WTC11 (cell line): ENCODE measurements around the gene SGCD. TPM values are rescaled to one million over a fixed set of nuclear protein-coding genes. Genes with fewer than 3 reads are reported as not detected.

Experiments
- ATAC-seq: fragments of 200-7000 bp; cut with Tn5 transposase; 2 replicates; pipeline ENCODE4 v1.10.0; 2021; ENCODE audit warnings: mild to moderate bottlenecking, moderate library complexity
- CTCF ChIA-PET: fragments of 300-600 bp; sonication (Branson Sonifier 250); formaldehyde crosslinking; loops from one replicate; lab custom pipeline; 2021; ENCODE audit warnings: antibody characterized with exemption; lab: Charles Lee
- POLR2A ChIA-PET: fragments of 350-600 bp; sonication (Branson Sonifier 250); formaldehyde crosslinking; loops from one replicate; lab custom pipeline; 2021; ENCODE audit warnings: antibody characterized with exemption; lab: Charles Lee
- DNase-seq: peaks from one replicate; pipeline ENCODE4 v3.0.0; 2021; ENCODE audit warnings: low spot score
- H3K27ac Mint-ChIP-seq: 2 replicates; pipeline ENCODE4 v1.8.0; 2021; ENCODE audit warnings: mixed read lengths
- H3K27me3 Mint-ChIP-seq: 2 replicates; pipeline ENCODE4 v1.8.0; 2021; ENCODE audit warnings: low read depth, mild to moderate bottlenecking, moderate library complexity, mixed read lengths
- H3K36me3 Mint-ChIP-seq: 2 replicates; pipeline ENCODE4 v1.8.0; 2021; ENCODE audit warnings: mixed read lengths
- H3K4me1 Mint-ChIP-seq: 2 replicates; pipeline ENCODE4 v1.8.0; 2022; ENCODE audit warnings: mixed read lengths
- H3K4me3 Mint-ChIP-seq: 2 replicates; pipeline ENCODE4 v1.8.0; 2021; ENCODE audit warnings: mild to moderate bottlenecking, moderate library complexity, mixed read lengths
- H3K9me3 Mint-ChIP-seq: 2 replicates; pipeline ENCODE4 v1.8.0; 2021; ENCODE audit warnings: mixed read lengths
- CREM ChIP-seq: sonication (generic); formaldehyde crosslinking; IDR thresholded peaks from 2 replicates; pipeline ENCODE4 v1.8.1; 2022; ENCODE audit warnings: mild to moderate bottlenecking, missing genetic modification reagents, moderate library complexity
- FOXK1 ChIP-seq: sonication (generic); formaldehyde crosslinking; IDR thresholded peaks from 2 replicates; pipeline ENCODE4 v1.8.0; 2022; ENCODE audit warnings: mild to moderate bottlenecking, moderate library complexity, missing genetic modification reagents
- GABPB1 ChIP-seq: sonication (generic); formaldehyde crosslinking; IDR thresholded peaks from 2 replicates; pipeline ENCODE4 v1.8.1; 2023; ENCODE audit warnings: mild to moderate bottlenecking, missing genetic modification reagents
- IRF1 ChIP-seq: sonication (generic); formaldehyde crosslinking; IDR thresholded peaks from 2 replicates; pipeline ENCODE4 v1.8.0; 2023; ENCODE audit warnings: missing genetic modification reagents
- IRF2 ChIP-seq: sonication (generic); formaldehyde crosslinking; IDR thresholded peaks from 2 replicates; pipeline ENCODE4 v1.8.0; 2022; ENCODE audit warnings: low read depth, missing genetic modification reagents, borderline replicate concordance
- JAZF1 ChIP-seq: fragments of 250-450 bp; sonication (Bioruptor Pico); IDR thresholded peaks from 2 replicates; pipeline ENCODE4 v1.9.0; 2021; ENCODE audit warnings: moderate library complexity, mild to moderate bottlenecking, inconsistent platforms
- JUN ChIP-seq: sonication (generic); formaldehyde crosslinking; IDR thresholded peaks from 2 replicates; pipeline ENCODE4 v1.8.0; 2023; ENCODE audit warnings: mild to moderate bottlenecking, missing genetic modification reagents
- MAX ChIP-seq: sonication (generic); formaldehyde crosslinking; IDR thresholded peaks from 2 replicates; pipeline ENCODE4 v1.8.0; 2022; ENCODE audit warnings: mild to moderate bottlenecking, missing genetic modification reagents
- MXD4 ChIP-seq: fragments of 250-450 bp; sonication (Bioruptor Pico); IDR thresholded peaks from 2 replicates; pipeline ENCODE4 v1.8.0; 2021; ENCODE audit warnings: mild to moderate bottlenecking, moderate library complexity, borderline replicate concordance
- MYBL2 ChIP-seq: sonication (generic); formaldehyde crosslinking; IDR thresholded peaks from 2 replicates; pipeline ENCODE4 v1.8.1; 2023; ENCODE audit warnings: mild to moderate bottlenecking, moderate library complexity, missing genetic modification reagents
- OVOL2 ChIP-seq: fragments of 250-450 bp; sonication (Bioruptor Pico); IDR thresholded peaks from 2 replicates; pipeline ENCODE4 v1.9.0; 2021; ENCODE audit warnings: mild to moderate bottlenecking, borderline replicate concordance
- PRRX2 ChIP-seq: fragments of 250-450 bp; sonication (Bioruptor Pico); IDR thresholded peaks from 2 replicates; pipeline ENCODE4 v1.8.0; 2021; ENCODE audit warnings: mild to moderate bottlenecking
- TEAD4 ChIP-seq: sonication (generic); formaldehyde crosslinking; IDR thresholded peaks from 2 replicates; pipeline ENCODE4 v1.8.0; 2022; ENCODE audit warnings: mild to moderate bottlenecking, missing genetic modification reagents
- ZNF121 ChIP-seq: sonication (generic); formaldehyde crosslinking; IDR thresholded peaks from 2 replicates; pipeline ENCODE4 v1.8.0; 2023; ENCODE audit warnings: missing genetic modification reagents
- total RNA-seq: library from RNA; stranded (reverse); gene quantifications from 3 replicates; pipeline ENCODE4 v1.2.3, GENCODE V29; 2021
- TF ChIP-seq, protein P1 (sequence below): fragments of 250-450 bp; sonication (Bioruptor Pico); IDR thresholded peaks from 2 replicates; pipeline ENCODE4 v1.9.0; 2021; ENCODE audit warnings: moderate library complexity, mild to moderate bottlenecking, inconsistent platforms, borderline replicate concordance
- TF ChIP-seq, protein P2 (sequence below): sonication (generic); formaldehyde crosslinking; conservative IDR thresholded peaks from 2 replicates; pipeline ENCODE4 v1.8.1; 2022; ENCODE audit warnings: mild to moderate bottlenecking, missing genetic modification reagents
- TF ChIP-seq, protein P3 (sequence below): fragments of 250-450 bp; sonication (Bioruptor Pico); conservative IDR thresholded peaks from 2 replicates; pipeline ENCODE4 v1.9.0; 2021; ENCODE audit warnings: mild to moderate bottlenecking
- TF ChIP-seq, protein P4 (sequence below): fragments of 250-450 bp; sonication (Bioruptor Pico); IDR thresholded peaks from 2 replicates; pipeline ENCODE4 v1.9.0; 2021; ENCODE audit warnings: mild to moderate bottlenecking
- TF ChIP-seq, protein P5 (sequence below): sonication (generic); formaldehyde crosslinking; IDR thresholded peaks from 2 replicates; pipeline ENCODE4 v1.8.0; 2022; ENCODE audit warnings: missing genetic modification reagents

The SGCD gene
- total RNA-seq, 1 experiment from 2014 or later: 0.33 TPM

- no peak for DNase-seq
Observed at GRCh38 chr5:156361436-156362109, 34.6 kb downstream of the SGCD start.

GRCh38 chr5:156363861-156364260 is 36.9 kb downstream of the SGCD start:
- ATAC-seq: no peak
- H3K4me3 Mint-ChIP-seq: no peak overlapping the region
- POLR2A ChIA-PET: no interaction called here
- CTCF ChIA-PET: no interaction called here
- no peaks in the 10 kb centered on the region for H3K27me3 Mint-ChIP-seq
- TF ChIP-seq, protein P1, sequence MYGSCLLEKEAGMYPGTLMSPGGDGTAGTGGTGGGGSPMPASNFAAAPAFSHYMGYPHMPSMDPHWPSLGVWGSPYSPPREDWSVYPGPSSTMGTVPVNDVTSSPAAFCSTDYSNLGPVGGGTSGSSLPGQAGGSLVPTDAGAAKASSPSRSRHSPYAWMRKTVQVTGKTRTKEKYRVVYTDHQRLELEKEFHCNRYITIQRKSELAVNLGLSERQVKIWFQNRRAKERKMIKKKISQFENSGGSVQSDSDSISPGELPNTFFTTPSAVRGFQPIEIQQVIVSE (CRISPR knock-in tag): no peak
- TF ChIP-seq IRF1 (CRISPR knock-in tag) (no peak), MAX (CRISPR knock-in tag) (no peak), IRF2 (CRISPR knock-in tag) (no peak), PRRX2 (CRISPR knock-in tag) (no peak), FOXK1 (CRISPR knock-in tag) (no peak), GABPB1 (CRISPR knock-in tag) (no peak)
- no peak for DNase-seq
- no peaks in the 10 kb centered on the region for H3K4me1 Mint-ChIP-seq
- no peak overlapping the region for H3K27ac Mint-ChIP-seq
- no peaks in the 10 kb centered on the region for H3K36me3 Mint-ChIP-seq
- H3K9me3 Mint-ChIP-seq: peaks cover 5% of the 10 kb centered on the region; the same call in 1 of the 2 replicates

More at GRCh38 chr5:156361436-156362109, 34.6 kb downstream of the SGCD start:
- ChIA-PET CTCF (no interaction called here), POLR2A (no interaction called here)
- H3K36me3 Mint-ChIP-seq: no peaks in the 10 kb centered on the region
- H3K27ac Mint-ChIP-seq: no peak overlapping the region
- no peak for ATAC-seq
- H3K27me3 Mint-ChIP-seq: no peaks in the 10 kb centered on the region
- 0 out of 2 replicates have a peak, but pooled peaks cover 4% of the 10 kb centered on the region for H3K9me3 Mint-ChIP-seq
- no peaks in the 10 kb centered on the region for H3K4me1 Mint-ChIP-seq
- TF ChIP-seq, protein P2, sequence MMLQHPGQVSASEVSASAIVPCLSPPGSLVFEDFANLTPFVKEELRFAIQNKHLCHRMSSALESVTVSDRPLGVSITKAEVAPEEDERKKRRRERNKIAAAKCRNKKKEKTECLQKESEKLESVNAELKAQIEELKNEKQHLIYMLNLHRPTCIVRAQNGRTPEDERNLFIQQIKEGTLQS (CRISPR knock-in tag): no peak
- no peak for TF ChIP-seq MYBL2
- no peak for TF ChIP-seq JAZF1 (CRISPR knock-in tag)
- no peak for TF ChIP-seq TEAD4 (CRISPR knock-in tag)
- no peak for TF ChIP-seq MXD4
- no peak for TF ChIP-seq JUN (CRISPR knock-in tag)
- TF ChIP-seq, protein P3, sequence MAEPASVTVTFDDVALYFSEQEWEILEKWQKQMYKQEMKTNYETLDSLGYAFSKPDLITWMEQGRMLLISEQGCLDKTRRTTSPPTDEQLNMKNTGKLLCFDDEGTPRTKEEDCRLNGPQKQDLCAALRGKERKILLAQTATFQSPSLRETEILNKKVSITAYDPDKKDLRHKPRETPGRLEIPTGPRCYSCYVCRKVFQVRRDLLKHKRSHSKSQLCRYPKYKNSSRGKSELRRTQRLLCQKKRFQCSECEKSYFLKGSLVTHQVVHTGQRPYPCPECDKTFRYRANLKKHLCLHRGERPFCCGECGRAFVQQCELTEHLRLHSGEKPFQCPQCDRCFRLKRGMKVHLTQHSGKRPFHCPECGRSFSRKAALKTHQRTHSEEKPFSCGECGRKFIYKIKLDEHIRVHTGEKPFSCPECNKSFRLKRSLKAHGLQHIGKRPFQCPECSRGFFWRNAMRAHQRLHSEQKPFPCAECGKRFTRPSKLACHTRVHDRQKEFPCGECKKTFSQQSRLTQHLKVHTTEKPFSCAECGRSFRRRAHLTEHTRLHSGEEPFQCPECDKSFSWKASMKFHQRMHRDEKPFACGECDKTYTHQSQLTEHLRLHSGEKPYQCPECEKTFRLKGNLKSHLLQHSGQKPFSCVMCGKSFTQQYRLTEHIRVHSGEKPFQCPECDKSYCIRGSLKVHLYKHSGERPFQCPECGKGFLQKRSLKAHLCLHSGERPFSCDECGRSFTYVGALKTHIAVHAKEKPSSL: no peak
- no peak for TF ChIP-seq ZNF121
- TF ChIP-seq, protein P4, sequence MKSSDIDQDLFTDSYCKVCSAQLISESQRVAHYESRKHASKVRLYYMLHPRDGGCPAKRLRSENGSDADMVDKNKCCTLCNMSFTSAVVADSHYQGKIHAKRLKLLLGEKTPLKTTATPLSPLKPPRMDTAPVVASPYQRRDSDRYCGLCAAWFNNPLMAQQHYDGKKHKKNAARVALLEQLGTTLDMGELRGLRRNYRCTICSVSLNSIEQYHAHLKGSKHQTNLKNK (CRISPR knock-in tag): no peak
- no peak for TF ChIP-seq CREM (CRISPR knock-in tag)
- no peak for TF ChIP-seq FOXK1 (CRISPR knock-in tag)
- TF ChIP-seq OVOL2 (CRISPR knock-in tag): no peak
- TF ChIP-seq, protein P5, sequence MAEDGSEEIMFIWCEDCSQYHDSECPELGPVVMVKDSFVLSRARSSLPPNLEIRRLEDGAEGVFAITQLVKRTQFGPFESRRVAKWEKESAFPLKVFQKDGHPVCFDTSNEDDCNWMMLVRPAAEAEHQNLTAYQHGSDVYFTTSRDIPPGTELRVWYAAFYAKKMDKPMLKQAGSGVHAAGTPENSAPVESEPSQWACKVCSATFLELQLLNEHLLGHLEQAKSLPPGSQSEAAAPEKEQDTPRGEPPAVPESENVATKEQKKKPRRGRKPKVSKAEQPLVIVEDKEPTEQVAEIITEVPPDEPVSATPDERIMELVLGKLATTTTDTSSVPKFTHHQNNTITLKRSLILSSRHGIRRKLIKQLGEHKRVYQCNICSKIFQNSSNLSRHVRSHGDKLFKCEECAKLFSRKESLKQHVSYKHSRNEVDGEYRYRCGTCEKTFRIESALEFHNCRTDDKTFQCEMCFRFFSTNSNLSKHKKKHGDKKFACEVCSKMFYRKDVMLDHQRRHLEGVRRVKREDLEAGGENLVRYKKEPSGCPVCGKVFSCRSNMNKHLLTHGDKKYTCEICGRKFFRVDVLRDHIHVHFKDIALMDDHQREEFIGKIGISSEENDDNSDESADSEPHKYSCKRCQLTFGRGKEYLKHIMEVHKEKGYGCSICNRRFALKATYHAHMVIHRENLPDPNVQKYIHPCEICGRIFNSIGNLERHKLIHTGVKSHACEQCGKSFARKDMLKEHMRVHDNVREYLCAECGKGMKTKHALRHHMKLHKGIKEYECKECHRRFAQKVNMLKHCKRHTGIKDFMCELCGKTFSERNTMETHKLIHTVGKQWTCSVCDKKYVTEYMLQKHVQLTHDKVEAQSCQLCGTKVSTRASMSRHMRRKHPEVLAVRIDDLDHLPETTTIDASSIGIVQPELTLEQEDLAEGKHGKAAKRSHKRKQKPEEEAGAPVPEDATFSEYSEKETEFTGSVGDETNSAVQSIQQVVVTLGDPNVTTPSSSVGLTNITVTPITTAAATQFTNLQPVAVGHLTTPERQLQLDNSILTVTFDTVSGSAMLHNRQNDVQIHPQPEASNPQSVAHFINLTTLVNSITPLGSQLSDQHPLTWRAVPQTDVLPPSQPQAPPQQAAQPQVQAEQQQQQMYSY (CRISPR knock-in tag): no peak
- H3K4me3 Mint-ChIP-seq: no peak overlapping the region
